Measurements from ENCODE around the gene SLC35D2.

- TF ChIP-seq, protein P1, sequence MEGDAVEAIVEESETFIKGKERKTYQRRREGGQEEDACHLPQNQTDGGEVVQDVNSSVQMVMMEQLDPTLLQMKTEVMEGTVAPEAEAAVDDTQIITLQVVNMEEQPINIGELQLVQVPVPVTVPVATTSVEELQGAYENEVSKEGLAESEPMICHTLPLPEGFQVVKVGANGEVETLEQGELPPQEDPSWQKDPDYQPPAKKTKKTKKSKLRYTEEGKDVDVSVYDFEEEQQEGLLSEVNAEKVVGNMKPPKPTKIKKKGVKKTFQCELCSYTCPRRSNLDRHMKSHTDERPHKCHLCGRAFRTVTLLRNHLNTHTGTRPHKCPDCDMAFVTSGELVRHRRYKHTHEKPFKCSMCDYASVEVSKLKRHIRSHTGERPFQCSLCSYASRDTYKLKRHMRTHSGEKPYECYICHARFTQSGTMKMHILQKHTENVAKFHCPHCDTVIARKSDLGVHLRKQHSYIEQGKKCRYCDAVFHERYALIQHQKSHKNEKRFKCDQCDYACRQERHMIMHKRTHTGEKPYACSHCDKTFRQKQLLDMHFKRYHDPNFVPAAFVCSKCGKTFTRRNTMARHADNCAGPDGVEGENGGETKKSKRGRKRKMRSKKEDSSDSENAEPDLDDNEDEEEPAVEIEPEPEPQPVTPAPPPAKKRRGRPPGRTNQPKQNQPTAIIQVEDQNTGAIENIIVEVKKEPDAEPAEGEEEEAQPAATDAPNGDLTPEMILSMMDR (IDR thresholded peaks at IDR 0.05), result no peak
- TF ChIP-seq POLR2A (IDR thresholded peaks at IDR 0.05), result no peak
These were observed 42.1 kb upstream of the SLC35D2 start for GRCh38 chr9:96425500-96426169.

All from uterus (tissue), 2 donors.